ENCODE data around the gene OCEL1.
A peak's percentile ranks its signal among the peaks of the same experiment; 100 is the strongest.

OCEL1 gene

DNA sequence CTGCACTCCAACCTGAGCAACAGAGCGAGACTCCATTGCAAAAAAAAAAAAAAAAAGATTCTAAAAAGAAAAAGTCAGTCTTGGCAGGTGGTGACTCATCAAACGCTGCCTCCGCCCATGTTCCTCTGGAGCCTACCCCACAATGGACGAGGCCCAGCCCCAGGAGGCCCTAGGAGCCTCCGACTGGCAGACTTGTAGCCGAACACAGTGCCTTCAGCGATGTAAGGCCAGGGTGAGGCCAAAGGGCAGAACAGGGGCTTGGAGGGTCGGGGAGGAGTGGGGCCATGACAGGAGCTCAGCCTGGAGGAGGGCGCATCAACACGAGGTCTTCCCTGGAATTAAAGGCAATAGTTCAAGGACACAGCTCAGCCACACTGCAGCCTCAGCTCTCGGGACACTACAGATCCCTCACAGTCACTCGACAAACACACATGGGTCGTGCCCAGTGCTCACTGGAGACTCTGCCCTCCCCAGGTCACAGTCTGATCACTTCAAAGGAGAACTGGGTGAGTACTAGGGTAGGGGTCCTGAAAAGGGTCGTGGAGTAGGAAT lies 5.7 kb upstream of the OCEL1 start:
- peak; percentile 87 for DNase-seq (ENCODE audit: low read depth)
- TF ChIP-seq, protein P1, sequence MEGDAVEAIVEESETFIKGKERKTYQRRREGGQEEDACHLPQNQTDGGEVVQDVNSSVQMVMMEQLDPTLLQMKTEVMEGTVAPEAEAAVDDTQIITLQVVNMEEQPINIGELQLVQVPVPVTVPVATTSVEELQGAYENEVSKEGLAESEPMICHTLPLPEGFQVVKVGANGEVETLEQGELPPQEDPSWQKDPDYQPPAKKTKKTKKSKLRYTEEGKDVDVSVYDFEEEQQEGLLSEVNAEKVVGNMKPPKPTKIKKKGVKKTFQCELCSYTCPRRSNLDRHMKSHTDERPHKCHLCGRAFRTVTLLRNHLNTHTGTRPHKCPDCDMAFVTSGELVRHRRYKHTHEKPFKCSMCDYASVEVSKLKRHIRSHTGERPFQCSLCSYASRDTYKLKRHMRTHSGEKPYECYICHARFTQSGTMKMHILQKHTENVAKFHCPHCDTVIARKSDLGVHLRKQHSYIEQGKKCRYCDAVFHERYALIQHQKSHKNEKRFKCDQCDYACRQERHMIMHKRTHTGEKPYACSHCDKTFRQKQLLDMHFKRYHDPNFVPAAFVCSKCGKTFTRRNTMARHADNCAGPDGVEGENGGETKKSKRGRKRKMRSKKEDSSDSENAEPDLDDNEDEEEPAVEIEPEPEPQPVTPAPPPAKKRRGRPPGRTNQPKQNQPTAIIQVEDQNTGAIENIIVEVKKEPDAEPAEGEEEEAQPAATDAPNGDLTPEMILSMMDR (IDR thresholded peaks at IDR 0.05; ENCODE audit: low read depth, low read length), result no peak
- TF ChIP-seq MYC (IDR thresholded peaks at IDR 0.05; ENCODE audit: low read depth, low read length), result no peak
- TF ChIP-seq, protein P2, sequence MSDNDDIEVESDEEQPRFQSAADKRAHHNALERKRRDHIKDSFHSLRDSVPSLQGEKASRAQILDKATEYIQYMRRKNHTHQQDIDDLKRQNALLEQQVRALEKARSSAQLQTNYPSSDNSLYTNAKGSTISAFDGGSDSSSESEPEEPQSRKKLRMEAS (IDR thresholded peaks at IDR 0.05; ENCODE audit: low read depth, low read length), result no peak
- H3K4me3 ChIP-seq (ENCODE audit: low read depth, low read length), result no peak overlapping the region

DNA sequence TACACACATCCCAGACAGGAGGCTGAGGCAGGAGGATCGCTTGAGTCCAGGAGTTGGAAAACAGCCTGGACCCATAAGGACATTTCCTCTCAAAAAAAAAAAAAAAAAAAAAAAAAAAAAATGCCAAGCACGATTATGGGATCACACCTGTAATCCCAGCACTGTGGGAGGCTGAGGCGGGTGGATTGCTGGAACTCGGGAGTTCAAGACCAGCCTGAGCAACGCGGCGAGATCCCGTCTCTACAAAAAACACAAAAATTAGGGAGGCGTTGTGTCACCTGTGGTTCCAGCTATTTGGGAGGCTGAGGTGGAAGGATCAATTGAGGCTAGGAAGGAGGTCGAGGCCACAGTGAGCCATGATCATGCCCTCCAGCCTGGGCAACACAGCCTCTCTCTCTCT lies 973 bp upstream of the OCEL1 start:
- TF ChIP-seq, protein P1 (IDR thresholded peaks at IDR 0.05; ENCODE audit: low read depth, low read length), result no peak
- no peak for DNase-seq (ENCODE audit: low read depth)
- no peak overlapping the region for H3K4me3 ChIP-seq (ENCODE audit: low read depth, low read length)

DNA sequence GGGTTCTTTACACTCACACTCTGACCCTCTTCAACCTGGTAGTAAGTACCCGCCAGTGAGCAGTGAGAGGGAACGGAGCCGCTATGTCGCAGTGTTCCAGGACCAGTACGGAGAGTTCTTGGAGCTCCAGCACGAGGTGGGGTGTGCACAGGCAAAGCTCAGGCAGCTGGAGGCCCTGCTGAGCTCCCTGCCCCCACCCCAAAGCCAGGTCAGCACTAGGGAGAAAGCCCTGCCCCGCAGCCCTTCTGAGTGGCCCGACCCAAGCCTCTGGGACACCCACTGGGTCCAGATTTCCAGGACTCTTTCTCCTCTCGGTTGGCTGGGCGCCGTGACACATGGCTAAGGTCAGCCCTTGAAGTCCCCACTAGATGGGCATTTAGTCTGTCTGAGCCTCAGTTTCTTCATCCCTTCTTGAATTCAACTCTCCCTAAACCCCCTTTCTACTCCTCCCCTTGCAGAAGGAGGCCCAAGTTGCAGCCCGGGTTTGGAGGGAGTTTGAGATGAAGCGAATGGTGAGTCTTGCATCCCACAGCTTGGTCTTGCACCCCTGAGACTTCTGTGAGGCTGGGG lies 1.9 kb downstream of the OCEL1 start:
- DNase-seq (ENCODE audit: low read depth), result no peak
- TF ChIP-seq POLR2A (IDR thresholded peaks at IDR 0.05; ENCODE audit: extremely low read depth, insufficient read length) (no peak), MYC (IDR thresholded peaks at IDR 0.05; ENCODE audit: low read depth, low read length) (no peak)
- TF ChIP-seq, protein P2 (IDR thresholded peaks at IDR 0.05; ENCODE audit: low read depth, low read length), result no peak
- TF ChIP-seq, protein P1 (IDR thresholded peaks at IDR 0.05; ENCODE audit: low read depth, low read length), result no peak
- no peak overlapping the region for H3K4me3 ChIP-seq (ENCODE audit: low read depth, low read length)

GRCh38 chr19:17229890-17230289 lies 3.9 kb downstream of the OCEL1 start:
- DNase-seq (ENCODE audit: low read depth), result no peak
- TF ChIP-seq, protein P2 (IDR thresholded peaks at IDR 0.05; ENCODE audit: low read depth, low read length), result no peak
- no peak for TF ChIP-seq POLR2A (IDR thresholded peaks at IDR 0.05; ENCODE audit: extremely low read depth, insufficient read length)
- TF ChIP-seq MYC (IDR thresholded peaks at IDR 0.05; ENCODE audit: low read depth, low read length), result no peak
- TF ChIP-seq, protein P1 (IDR thresholded peaks at IDR 0.05; ENCODE audit: low read depth, low read length), result no peak
- H3K4me3 ChIP-seq (ENCODE audit: low read depth, low read length), result no peak overlapping the region

- H3K4me3 ChIP-seq (ENCODE audit: low read depth, low read length), result no peak overlapping the region
- TF ChIP-seq MYC (IDR thresholded peaks at IDR 0.05; ENCODE audit: low read depth, low read length) (no peak), POLR2A (IDR thresholded peaks at IDR 0.05; ENCODE audit: extremely low read depth, insufficient read length) (no peak)
- TF ChIP-seq, protein P1 (IDR thresholded peaks at IDR 0.05; ENCODE audit: low read depth, low read length), result no peak
- TF ChIP-seq, protein P2 (IDR thresholded peaks at IDR 0.05; ENCODE audit: low read depth, low read length), result no peak
- no peak for DNase-seq (ENCODE audit: low read depth)
Observed at GRCh38 chr19:17232258-17232657, 6.2 kb downstream of the OCEL1 start.

DNA sequence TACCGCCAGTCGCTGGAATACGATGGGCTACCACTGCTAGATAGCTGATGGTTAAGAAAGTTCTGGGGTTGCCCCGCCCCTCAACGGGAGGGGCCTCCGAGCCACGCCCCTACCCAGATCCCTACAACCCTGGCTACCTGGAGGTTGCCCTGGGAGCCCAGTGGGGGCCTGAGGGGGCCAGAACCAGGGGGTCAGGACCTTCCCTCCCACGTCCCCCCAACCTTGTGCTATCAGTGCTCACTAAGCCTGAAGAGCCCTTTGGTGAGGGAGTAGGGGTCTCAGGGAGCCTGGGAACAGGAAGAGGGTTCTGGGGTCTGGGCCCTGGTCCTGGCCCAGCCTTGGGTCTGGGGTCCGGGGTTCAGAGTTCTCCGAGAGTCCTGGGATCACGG lies 8.9 kb downstream of the OCEL1 start:
- DNase-seq (ENCODE audit: low read depth), result peak; percentile 74
- no peak for TF ChIP-seq MYC (IDR thresholded peaks at IDR 0.05; ENCODE audit: low read depth, low read length)
- peak; percentile 29 for TF ChIP-seq POLR2A (IDR thresholded peaks at IDR 0.05; ENCODE audit: extremely low read depth, insufficient read length)
- H3K4me3 ChIP-seq (ENCODE audit: low read depth, low read length), result peak overlapping the region; percentile 70
